A673 (cell line): Measurements from ENCODE around the gene SCN1B. TPM values are rescaled to one million over a fixed set of nuclear protein-coding genes. Genes with fewer than 3 reads are reported as not detected.
"Not testable (repeated sequence)": the region's sequence is repeated elsewhere in the genome, so short reads cannot be mapped to it uniquely, and the experiment has no call there.

ENCODE experiments used
- BruUV-seq: library from RNA; stranded (reverse); fragments of 400-500 nt; replicated peaks from 2 replicates; lab custom pipeline; 2021; lab: Mats Ljungman, UMichigan
- CTCF ChIA-PET: fragments of 300-600 bp; sonication (Branson Sonifier 250); formaldehyde crosslinking; loops from one replicate; lab custom pipeline; 2022; ENCODE audit warnings: antibody characterized with exemption; lab: Charles Lee
- POLR2A ChIA-PET: fragments of 300-600 bp; sonication (Branson Sonifier 250); formaldehyde crosslinking; loops from one replicate; lab custom pipeline; 2022; ENCODE audit warnings: antibody characterized with exemption; ENCODE audit not compliant: low non-redundant PET; lab: Charles Lee
- DNase-seq: peaks from one replicate; pipeline ENCODE4 v3.0.0-alpha.2; 2015; ENCODE audit warnings: low spot score
- H3K27ac ChIP-seq: fragments of 200-600 bp; sonication (generic); 2 replicates; pipeline ENCODE4 v1.5.1; 2016; ENCODE audit warnings: mixed run types, low read depth, mild to moderate bottlenecking, mixed read lengths, antibody characterized with exemption, low read length; ENCODE audit not compliant: poor library complexity, severe bottlenecking
- H3K27me3 ChIP-seq: fragments of 200-600 bp; sonication (generic); replicated peaks from 2 replicates; pipeline ENCODE4 v1.6.1; 2017; ENCODE audit warnings: mixed run types, low read depth, mild to moderate bottlenecking, mixed read lengths, antibody characterized with exemption, low read length; ENCODE audit not compliant: insufficient read depth, poor library complexity
- H3K36me3 ChIP-seq: fragments of 200-600 bp; sonication (generic); 2 replicates; pipeline ENCODE4 v1.6.1; 2016; ENCODE audit warnings: mixed run types, mild to moderate bottlenecking, mixed read lengths, antibody characterized with exemption, low read length; ENCODE audit not compliant: insufficient read depth, poor library complexity, severe bottlenecking
- H3K4me1 ChIP-seq: fragments of 200-600 bp; sonication (generic); 2 replicates; pipeline ENCODE4 v1.6.1; 2017; ENCODE audit warnings: mixed run types, mild to moderate bottlenecking, mixed read lengths, antibody characterized with exemption, low read length; ENCODE audit not compliant: insufficient read depth, poor library complexity, severe bottlenecking
- H3K4me3 ChIP-seq: fragments of 200-600 bp; sonication (generic); 2 replicates; pipeline ENCODE4 v1.5.1; 2016; ENCODE audit warnings: low read depth, mixed run types, mild to moderate bottlenecking, mixed read lengths, low read length; ENCODE audit not compliant: poor library complexity, severe bottlenecking
- H3K9me3 ChIP-seq: fragments of 200-600 bp; sonication (generic); 2 replicates; pipeline ENCODE4 v1.6.1; 2016; ENCODE audit warnings: mixed run types, low read depth, mild to moderate bottlenecking, mixed read lengths, antibody characterized with exemption, low read length; ENCODE audit not compliant: poor library complexity, severe bottlenecking
- EZH2 ChIP-seq: fragments of 200-600 bp; sonication (generic); IDR thresholded peaks from 2 replicates; pipeline ENCODE4 v1.6.1; 2017; ENCODE audit warnings: borderline replicate concordance, low read depth, mild to moderate bottlenecking, mixed read lengths, antibody characterized with exemption, low read length; ENCODE audit not compliant: poor library complexity, severe bottlenecking
- intact Hi-C: fragments of 100-400 bp; cut with micrococcal nuclease; formaldehyde crosslinking; loops from one replicate; pipeline ENCODE4 v1.10.0; 2022; ENCODE audit not compliant: unreplicated experiment
- total RNA-seq: library from RNA; stranded (reverse); gene quantifications from 2 replicates; pipeline ENCODE4 v1.2.3, GENCODE V29; 2021
- TF ChIP-seq, protein P1 (sequence below): fragments of 300-800, 200-600 bp; sonication (generic); conservative IDR thresholded peaks from 2 replicates; pipeline ENCODE4 v1.5.1; 2017; ENCODE audit warnings: low read depth, mild to moderate bottlenecking, antibody characterized with exemption, low read length, moderate library complexity, mixed read lengths

The SCN1B gene
- total RNA-seq, 1 experiment from 2014 or later, result 2.3 TPM

DNA sequence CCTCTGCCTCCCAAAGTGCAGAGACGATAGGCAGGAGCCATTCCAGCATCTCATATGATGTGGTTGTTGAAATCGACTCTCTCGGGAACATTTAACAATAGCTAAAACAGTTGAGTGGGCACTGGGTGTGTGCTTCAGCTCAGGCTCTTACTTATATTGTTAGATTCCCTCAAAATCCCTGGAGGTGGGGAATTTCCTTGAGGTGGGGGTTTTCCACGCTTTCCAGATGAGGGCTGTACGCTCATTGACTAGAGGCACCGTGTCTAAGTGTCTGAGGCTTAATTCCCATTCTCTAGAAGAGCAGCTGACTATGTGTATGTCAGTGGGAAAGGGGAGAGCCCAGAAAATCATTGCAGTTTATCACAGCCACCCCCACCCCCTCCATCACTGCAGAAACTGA lies 41.0 kb upstream of the SCN1B start:
- Histone ChIP-seq H3K27ac (no peak overlapping the region), H3K9me3 (peaks cover 4% of the 10 kb centered on the region), H3K36me3 (no peaks in the 10 kb centered on the region), H3K4me1 (peaks cover 10% of the 10 kb centered on the region), H3K4me3 (no peak overlapping the region), H3K27me3 (no peaks in the 10 kb centered on the region)
- no peak for DNase-seq
- no peak for TF ChIP-seq EZH2
- TF ChIP-seq, protein P1, sequence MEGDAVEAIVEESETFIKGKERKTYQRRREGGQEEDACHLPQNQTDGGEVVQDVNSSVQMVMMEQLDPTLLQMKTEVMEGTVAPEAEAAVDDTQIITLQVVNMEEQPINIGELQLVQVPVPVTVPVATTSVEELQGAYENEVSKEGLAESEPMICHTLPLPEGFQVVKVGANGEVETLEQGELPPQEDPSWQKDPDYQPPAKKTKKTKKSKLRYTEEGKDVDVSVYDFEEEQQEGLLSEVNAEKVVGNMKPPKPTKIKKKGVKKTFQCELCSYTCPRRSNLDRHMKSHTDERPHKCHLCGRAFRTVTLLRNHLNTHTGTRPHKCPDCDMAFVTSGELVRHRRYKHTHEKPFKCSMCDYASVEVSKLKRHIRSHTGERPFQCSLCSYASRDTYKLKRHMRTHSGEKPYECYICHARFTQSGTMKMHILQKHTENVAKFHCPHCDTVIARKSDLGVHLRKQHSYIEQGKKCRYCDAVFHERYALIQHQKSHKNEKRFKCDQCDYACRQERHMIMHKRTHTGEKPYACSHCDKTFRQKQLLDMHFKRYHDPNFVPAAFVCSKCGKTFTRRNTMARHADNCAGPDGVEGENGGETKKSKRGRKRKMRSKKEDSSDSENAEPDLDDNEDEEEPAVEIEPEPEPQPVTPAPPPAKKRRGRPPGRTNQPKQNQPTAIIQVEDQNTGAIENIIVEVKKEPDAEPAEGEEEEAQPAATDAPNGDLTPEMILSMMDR, result no peak
- POLR2A ChIA-PET, result no interaction called here
- CTCF ChIA-PET, result no interaction called here
- no TSS peak for BruUV-seq
- intact Hi-C loops, result no loop called here

DNA sequence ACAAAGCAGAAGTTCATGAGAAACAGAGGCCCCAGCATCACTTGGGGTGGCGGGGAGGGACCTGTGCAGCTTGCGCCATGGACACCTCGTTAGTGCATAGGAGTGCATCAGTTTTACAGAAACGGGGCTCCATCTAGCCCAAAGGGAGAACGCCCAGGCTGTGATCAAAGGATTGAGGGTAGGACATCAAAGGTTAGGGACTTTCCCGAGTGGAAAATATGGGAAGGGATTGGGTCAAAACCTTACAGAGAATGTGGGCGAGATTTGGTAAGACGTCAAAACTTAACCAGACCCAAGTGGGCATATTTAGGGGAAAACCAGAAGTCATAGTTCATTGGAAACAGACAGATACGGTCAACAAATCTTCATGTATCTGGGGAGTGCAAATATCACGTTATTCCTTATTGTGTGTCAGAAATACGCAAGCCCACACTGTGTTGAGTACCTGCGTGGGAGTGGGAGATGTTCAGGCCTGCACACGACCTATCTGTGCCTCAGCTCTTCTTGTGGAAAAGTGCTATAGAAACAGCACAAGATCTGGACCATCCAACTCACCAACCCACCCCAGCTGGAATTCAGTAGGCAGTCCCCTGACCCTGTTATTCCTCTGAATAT lies 39.6 kb upstream of the SCN1B start:
- no TSS peak for BruUV-seq
- H3K27ac ChIP-seq, result no peak overlapping the region
- no peaks in the 10 kb centered on the region for H3K9me3 ChIP-seq
- DNase-seq, result no peak
- POLR2A ChIA-PET, result no interaction called here
- H3K4me1 ChIP-seq, result peaks cover 2% of the 10 kb centered on the region
- H3K27me3 ChIP-seq, result no peaks in the 10 kb centered on the region
- H3K4me3 ChIP-seq, result no peak overlapping the region
- no peaks in the 10 kb centered on the region for H3K36me3 ChIP-seq
- intact Hi-C loops, result no loop called here
- TF ChIP-seq, protein P1, result no peak
- TF ChIP-seq EZH2, result no peak
- CTCF ChIA-PET, result no interaction called here

DNA sequence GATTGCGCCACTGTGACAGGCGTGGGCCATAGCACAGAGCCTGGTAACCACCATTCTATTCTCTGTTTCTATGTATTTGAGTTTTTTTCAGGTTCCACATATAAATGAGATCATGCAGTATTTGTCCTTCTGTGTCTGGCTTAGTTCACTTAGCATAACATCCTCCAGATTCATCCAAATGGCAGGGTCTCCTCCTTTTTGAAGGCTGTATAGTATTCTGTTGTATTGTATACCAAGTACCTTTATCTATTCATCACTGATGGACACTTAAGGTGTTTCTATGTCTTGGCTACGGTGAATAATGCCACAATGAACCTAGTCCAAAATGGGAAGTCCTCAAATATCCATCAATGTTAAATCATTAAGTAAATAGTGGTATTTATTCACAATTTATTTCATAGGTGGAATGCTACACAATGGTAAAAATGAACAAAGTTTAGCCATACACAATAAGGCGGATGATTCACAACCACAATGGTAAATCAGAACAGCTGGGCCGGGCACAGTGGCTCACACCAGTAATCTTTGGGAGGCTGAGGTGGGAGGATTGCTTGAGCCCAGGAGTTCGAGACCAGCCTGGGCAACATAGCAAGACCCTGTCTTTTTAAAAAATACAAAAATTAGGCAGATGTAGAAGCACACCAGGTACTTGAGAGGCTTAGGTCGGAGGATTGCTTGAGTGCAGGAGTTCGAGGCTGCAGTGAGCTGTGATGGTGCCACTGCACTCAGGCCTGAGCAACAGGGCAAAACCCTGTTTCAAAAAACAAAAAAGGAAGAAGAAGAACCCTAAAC lies 38.5 kb upstream of the SCN1B start:
- intact Hi-C loops, result no loop called here
- H3K4me3 ChIP-seq, result no peak overlapping the region
- CTCF ChIA-PET, result no interaction called here
- no TSS peak for BruUV-seq
- TF ChIP-seq, protein P1, result no peak
- TF ChIP-seq EZH2, result no peak
- POLR2A ChIA-PET, result no interaction called here
- no peak for DNase-seq
- no peaks in the 10 kb centered on the region for H3K9me3 ChIP-seq
- H3K27ac ChIP-seq, result no peak overlapping the region
- no peaks in the 10 kb centered on the region for H3K4me1 ChIP-seq
- no peaks in the 10 kb centered on the region for H3K27me3 ChIP-seq
- H3K36me3 ChIP-seq, result no peaks in the 10 kb centered on the region

DNA sequence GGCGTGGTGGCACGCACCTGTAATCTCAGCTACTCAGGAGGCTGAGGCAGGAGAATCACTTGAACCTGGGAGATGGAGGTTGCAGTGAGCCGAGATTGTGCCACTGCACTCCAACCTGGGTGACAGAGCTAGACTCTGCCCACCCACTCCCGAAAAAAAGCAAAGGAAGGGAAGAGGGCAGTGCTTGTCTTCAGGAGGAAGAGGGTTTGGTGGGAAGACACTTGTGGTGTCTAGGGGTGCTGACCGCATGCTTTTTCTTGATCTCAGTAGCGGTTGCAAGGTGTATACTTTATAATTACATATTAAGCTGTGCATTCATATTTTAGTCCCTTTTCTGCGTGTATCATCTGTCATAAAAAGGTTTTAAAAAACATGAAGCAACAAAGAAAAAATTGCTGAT lies 37.7 kb upstream of the SCN1B start:
- intact Hi-C loops, CTCF ChIA-PET, H3K4me3 ChIP-seq, H3K4me1 ChIP-seq, H3K9me3 ChIP-seq, POLR2A ChIA-PET, DNase-seq, BruUV-seq, H3K36me3 ChIP-seq, H3K27me3 ChIP-seq, H3K27ac ChIP-seq: not testable (repeated sequence)
